A673 (cell line): ENCODE results near the gene KLF17.

ENCODE experiments used
- CTCF ChIP-seq: fragments of 300-800, 200-600 bp; sonication (generic); conservative IDR thresholded peaks from 2 replicates; pipeline ENCODE4 v1.5.1; 2017; ENCODE audit warnings: low read depth, mild to moderate bottlenecking, antibody characterized with exemption, low read length, moderate library complexity, mixed read lengths
- EZH2 ChIP-seq: fragments of 200-600 bp; sonication (generic); IDR thresholded peaks from 2 replicates; pipeline ENCODE4 v1.6.1; 2017; ENCODE audit warnings: borderline replicate concordance, low read depth, mild to moderate bottlenecking, mixed read lengths, antibody characterized with exemption, low read length; ENCODE audit not compliant: poor library complexity, severe bottlenecking

GRCh38 chr1:44135886-44136285 lies 17.3 kb downstream of the KLF17 start:
- no peak for TF ChIP-seq CTCF
- TF ChIP-seq EZH2: no peak
